Mesendoderm (in vitro differentiated cells): ENCODE data around the gene C1S.

Experiments used
- DNase-seq: peaks from one replicate; pipeline ENCODE4 v3.0.0; 2013
- H2AK5ac ChIP-seq: 2 replicates; pipeline ENCODE4 v1.6.1; 2013; ENCODE audit warnings: low read length, inconsistent platforms
- H2BK120ac ChIP-seq: 2 replicates; pipeline ENCODE4 v1.6.1; 2013; ENCODE audit warnings: low read depth, mild to moderate bottlenecking, low read length, moderate library complexity, mixed read lengths
- H2BK15ac ChIP-seq: replicated peaks from 2 replicates; pipeline ENCODE4 v1.6.1; 2013; ENCODE audit warnings: low read depth, mild to moderate bottlenecking, moderate library complexity
- H2BK5ac ChIP-seq: 2 replicates; pipeline ENCODE4 v1.6.1; 2013; ENCODE audit warnings: low read length, inconsistent platforms
- H3K18ac ChIP-seq: 2 replicates; pipeline ENCODE4 v1.6.1; 2013; ENCODE audit warnings: mild to moderate bottlenecking, low read length, mixed read lengths
- H3K23ac ChIP-seq: one replicate; pipeline ENCODE4 v1.6.1; 2013; ENCODE audit warnings: low read length
- H3K27ac ChIP-seq: 2 replicates; pipeline ENCODE4 v1.5.1; 2013; ENCODE audit warnings: low read depth, mild to moderate bottlenecking, inconsistent platforms, low read length, moderate library complexity
- H3K27me3 ChIP-seq: 2 replicates; pipeline ENCODE4 v1.6.1; 2013; ENCODE audit warnings: low read length, control low read depth, mild to moderate bottlenecking, inconsistent platforms; ENCODE audit not compliant: insufficient read depth, poor library complexity
- H3K36me3 ChIP-seq: 2 replicates; pipeline ENCODE4 v1.6.1; 2013; ENCODE audit warnings: low read length, inconsistent platforms; ENCODE audit not compliant: control insufficient read depth, insufficient read depth
- H3K4ac ChIP-seq: one replicate; pipeline ENCODE4 v1.6.1; 2013; ENCODE audit warnings: low read depth, mild to moderate bottlenecking, low read length, moderate library complexity
- H3K4me1 ChIP-seq: 2 replicates; pipeline ENCODE4 v1.6.1; 2013; ENCODE audit warnings: low read depth, low read length, inconsistent platforms; ENCODE audit not compliant: control insufficient read depth
- H3K4me2 ChIP-seq: 2 replicates; pipeline ENCODE4 v1.6.1; 2013; ENCODE audit warnings: low read length
- H3K4me3 ChIP-seq: 2 replicates; pipeline ENCODE4 v1.5.1; 2013; ENCODE audit warnings: mild to moderate bottlenecking, low read length
- H3K56ac ChIP-seq: one replicate; pipeline ENCODE4 v1.6.1; 2013; ENCODE audit warnings: low read length
- H3K79me1 ChIP-seq: 2 replicates; pipeline ENCODE4 v1.6.1; 2013; ENCODE audit warnings: low read length, inconsistent platforms
- H3K79me2 ChIP-seq: 2 replicates; pipeline ENCODE4 v1.6.1; 2013; ENCODE audit warnings: mild to moderate bottlenecking, low read length; ENCODE audit not compliant: control insufficient read depth, insufficient read depth
- H3K9ac ChIP-seq: 2 replicates; pipeline ENCODE4 v1.6.1; 2013; ENCODE audit warnings: low read length, inconsistent platforms
- H4K5ac ChIP-seq: one replicate; pipeline ENCODE4 v1.6.1; 2013; ENCODE audit warnings: low read length
- H4K8ac ChIP-seq: one replicate; pipeline ENCODE4 v1.6.1; 2013; ENCODE audit warnings: low read depth, mild to moderate bottlenecking, control low read depth, low read length, moderate library complexity
- WGBS: extraction: QIAGEN DNeasy Blood & Tissue Kit; methylation state at CpG from one replicate; pipeline ENCODE4 v1.1.7; 2013; ENCODE audit warnings: low lambda C conversion rate, missing lambda C conversion rate; ENCODE audit not compliant: insufficient coverage; ENCODE audit errors: extremely low coverage; 5-methylcytosine and 5-hydroxymethylcytosine counted together

Gene C1S

DNA sequence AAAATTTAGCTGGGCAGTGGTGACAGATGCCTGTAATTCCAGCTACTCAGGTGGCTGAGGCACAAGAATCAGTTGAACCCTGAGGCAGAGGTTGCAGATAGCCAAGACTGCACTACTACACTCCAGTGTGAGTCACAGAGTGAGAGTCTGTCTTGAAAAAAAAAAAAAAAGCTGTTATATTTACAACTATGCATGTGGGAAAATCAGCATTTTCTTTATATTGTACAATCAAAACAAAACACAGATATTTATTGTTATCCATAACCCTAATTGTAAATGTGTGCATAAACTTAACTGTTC, 19.3 kb downstream of the C1S start:
- Histone ChIP-seq H3K4me3 (no peak overlapping the region), H3K56ac (no peak overlapping the region), H3K79me2 (no peaks in the 10 kb centered on the region), H3K4me1 (no peaks in the 10 kb centered on the region), H2BK120ac (no peak overlapping the region), H3K18ac (no peak overlapping the region), H2BK15ac (no peak overlapping the region), H3K79me1 (no peaks in the 10 kb centered on the region), H3K23ac (no peak overlapping the region), H3K4me2 (no peak overlapping the region), H2BK5ac (no peak overlapping the region), H4K8ac (no peak overlapping the region), H4K5ac (no peak overlapping the region), H3K4ac (no peak overlapping the region), H3K36me3 (no peaks in the 10 kb centered on the region), H3K9ac (no peak overlapping the region), H2AK5ac (no peak overlapping the region), H3K27ac (no peak overlapping the region), H3K27me3 (no peaks in the 10 kb centered on the region)
- no peak for DNase-seq

DNA sequence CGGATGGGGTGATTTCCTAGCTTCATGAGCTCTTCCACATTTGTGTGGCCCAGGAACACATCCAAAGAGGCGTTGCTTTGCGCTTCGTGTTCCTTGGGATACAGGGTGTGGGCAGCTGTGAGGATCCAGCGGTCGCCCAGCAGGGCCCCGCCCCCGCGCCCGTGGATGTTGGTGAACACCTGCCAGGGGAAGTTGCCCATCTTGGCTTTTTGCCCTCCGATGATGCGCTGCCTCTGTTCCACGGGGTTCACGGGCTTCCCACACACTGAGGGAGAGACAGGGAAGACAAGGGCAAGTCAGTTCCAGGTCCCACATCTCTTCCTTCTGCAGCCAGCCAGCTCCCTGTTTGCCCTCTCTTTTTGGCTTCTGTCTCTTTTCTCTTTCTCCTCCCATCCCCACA, 20.5 kb downstream of the C1S start:
- Histone ChIP-seq H3K23ac (no peak overlapping the region), H3K79me2 (no peaks in the 10 kb centered on the region), H2BK5ac (no peak overlapping the region), H4K8ac (no peak overlapping the region), H3K4ac (no peak overlapping the region), H3K27ac (no peak overlapping the region), H3K4me3 (no peak overlapping the region), H3K9ac (no peak overlapping the region), H3K4me1 (no peaks in the 10 kb centered on the region), H3K36me3 (no peaks in the 10 kb centered on the region), H2BK120ac (no peak overlapping the region), H2AK5ac (no peak overlapping the region), H3K56ac (no peak overlapping the region), H3K18ac (no peak overlapping the region), H4K5ac (no peak overlapping the region), H3K4me2 (no peak overlapping the region), H3K79me1 (no peaks in the 10 kb centered on the region), H3K27me3 (no peaks in the 10 kb centered on the region), H2BK15ac (no peak overlapping the region)
- no peak for DNase-seq
- no CpG with 5 or more reads among the region's 14 CpGs for WGBS

DNA sequence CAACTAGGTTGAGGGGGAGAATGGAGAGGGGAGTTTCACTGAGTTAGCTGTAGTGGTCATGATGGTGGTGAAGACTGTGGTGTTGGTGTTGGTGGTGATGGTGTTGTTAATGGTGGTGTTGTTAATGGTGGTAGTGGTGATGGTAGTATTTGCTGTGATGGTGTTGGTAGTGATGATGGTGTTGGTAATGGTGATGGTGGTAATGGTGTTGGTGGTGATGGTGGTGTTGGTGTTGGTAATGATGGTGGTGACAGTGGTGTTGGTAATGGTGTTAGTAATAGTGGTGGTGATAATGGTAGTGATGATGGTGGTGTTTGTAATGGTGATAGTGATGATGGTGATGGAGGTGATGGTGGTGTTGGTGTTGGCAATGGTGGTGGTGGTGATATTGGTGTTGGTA, 22.6 kb downstream of the C1S start:
- DNase-seq = no peak
- Histone ChIP-seq H3K79me2 (no peaks in the 10 kb centered on the region), H2BK5ac (no peak overlapping the region), H3K9ac (no peak overlapping the region), H2BK15ac (no peak overlapping the region), H3K18ac (no peak overlapping the region), H3K4me2 (no peak overlapping the region), H4K5ac (no peak overlapping the region), H3K56ac (no peak overlapping the region), H3K27me3 (no peaks in the 10 kb centered on the region), H3K27ac (no peak overlapping the region), H3K36me3 (no peaks in the 10 kb centered on the region), H3K79me1 (no peaks in the 10 kb centered on the region), H2AK5ac (no peak overlapping the region), H3K4me1 (no peaks in the 10 kb centered on the region), H3K4me3 (no peak overlapping the region), H2BK120ac (no peak overlapping the region), H4K8ac (no peak overlapping the region), H3K4ac (no peak overlapping the region), H3K23ac (no peak overlapping the region)

DNA sequence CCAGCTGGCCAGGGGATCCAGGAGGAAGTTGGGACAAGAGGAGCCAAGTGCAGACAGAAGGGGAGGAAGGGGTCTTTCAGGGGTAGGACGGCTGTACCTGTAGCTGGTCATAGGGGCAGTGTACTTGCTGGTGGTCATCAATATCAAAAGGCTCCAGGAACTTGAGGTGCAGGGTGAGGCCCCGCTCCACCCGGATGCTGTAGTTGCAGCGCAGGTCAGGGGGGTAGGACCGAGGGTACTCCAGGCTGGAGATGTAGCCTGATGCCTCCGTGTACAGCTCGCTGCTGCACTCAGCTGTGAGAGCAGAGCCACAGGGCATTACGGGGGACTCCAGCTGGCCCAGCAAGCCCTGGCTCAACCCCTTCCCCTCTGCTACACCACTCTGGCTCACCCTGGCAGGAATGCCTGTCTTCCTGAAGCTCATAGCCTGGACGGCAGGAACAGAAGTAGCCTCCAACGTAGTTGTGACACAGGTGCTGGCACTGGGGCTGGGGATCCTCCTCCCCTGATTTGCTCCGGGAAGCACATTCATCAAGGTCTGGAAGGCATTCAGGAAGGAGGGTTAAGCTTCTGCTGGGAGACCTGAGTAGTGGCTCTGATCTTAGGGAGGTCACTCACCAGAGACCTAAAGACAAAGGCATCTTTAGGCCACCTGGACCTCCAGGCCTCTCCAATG, 28.8 kb downstream of the C1S start:
- H4K8ac ChIP-seq = no peak overlapping the region
- no peak overlapping the region for H3K4me2 ChIP-seq
- no peaks in the 10 kb centered on the region for H3K4me1 ChIP-seq
- H2BK5ac ChIP-seq = no peak overlapping the region
- H3K4me3 ChIP-seq = no peak overlapping the region
- H3K27ac ChIP-seq = no peak overlapping the region
- H3K79me1 ChIP-seq = no peaks in the 10 kb centered on the region
- no peak for DNase-seq
- no peaks in the 10 kb centered on the region for H3K27me3 ChIP-seq
- WGBS = no CpG with 5 or more reads among the region's 11 CpGs
- no peak overlapping the region for H3K4ac ChIP-seq
- no peaks in the 10 kb centered on the region for H3K36me3 ChIP-seq
- H3K18ac ChIP-seq = no peak overlapping the region
- no peak overlapping the region for H4K5ac ChIP-seq
- H3K56ac ChIP-seq = no peak overlapping the region
- no peak overlapping the region for H2AK5ac ChIP-seq
- no peak overlapping the region for H3K23ac ChIP-seq
- no peak overlapping the region for H3K9ac ChIP-seq
- no peaks in the 10 kb centered on the region for H3K79me2 ChIP-seq
- H2BK15ac ChIP-seq = no peak overlapping the region
- H2BK120ac ChIP-seq = no peak overlapping the region

DNA sequence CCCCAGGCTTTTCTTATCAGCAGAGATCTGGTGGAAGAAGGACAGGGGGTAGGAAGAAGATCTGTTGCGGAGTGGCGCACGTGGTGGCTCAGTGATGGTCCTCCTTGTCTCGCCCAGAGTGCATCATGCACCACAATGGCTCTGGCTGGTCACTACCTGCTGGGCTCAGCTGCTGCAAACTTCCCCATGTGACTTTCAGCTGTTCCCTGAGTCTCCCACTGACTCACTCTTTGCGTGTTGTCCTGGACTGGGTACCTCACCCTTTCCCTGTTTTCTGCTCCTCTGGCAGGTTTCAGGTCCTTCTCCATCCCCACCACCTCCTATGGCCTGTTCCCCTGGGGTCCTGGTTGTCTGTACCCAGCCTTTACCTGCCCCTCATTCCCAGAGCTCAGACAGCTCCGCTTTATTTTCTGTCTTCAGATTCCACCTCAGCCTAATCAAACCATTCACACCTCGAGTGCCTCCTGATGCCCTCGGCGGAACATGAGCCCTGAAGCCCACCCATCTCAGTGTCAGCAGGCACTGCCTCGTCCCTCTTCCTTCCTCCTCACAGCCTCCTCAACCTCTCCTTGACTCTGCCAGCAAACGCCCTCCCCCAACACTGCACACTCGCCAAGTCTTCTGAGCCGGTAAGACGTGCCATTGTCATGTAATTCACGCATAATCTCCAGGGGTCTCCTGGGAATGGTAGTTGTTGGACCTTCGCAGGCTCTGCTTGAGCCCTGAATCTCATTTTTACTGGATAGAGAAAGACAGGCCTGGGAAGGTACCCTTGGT, 29.9 kb downstream of the C1S start:
- no CpG with 5 or more reads among the region's 16 CpGs for WGBS
- Histone ChIP-seq H3K56ac (no peak overlapping the region), H3K79me1 (no peaks in the 10 kb centered on the region), H3K18ac (no peak overlapping the region), H3K36me3 (no peaks in the 10 kb centered on the region), H4K8ac (no peak overlapping the region), H3K9ac (no peak overlapping the region), H2BK120ac (no peak overlapping the region), H2BK5ac (no peak overlapping the region), H3K23ac (no peak overlapping the region), H3K4me2 (no peak overlapping the region), H2BK15ac (no peak overlapping the region), H3K4me3 (no peak overlapping the region), H3K27ac (no peak overlapping the region), H2AK5ac (no peak overlapping the region), H3K27me3 (no peaks in the 10 kb centered on the region), H3K4me1 (no peaks in the 10 kb centered on the region), H3K79me2 (no peaks in the 10 kb centered on the region), H3K4ac (no peak overlapping the region), H4K5ac (no peak overlapping the region)
- peak; percentile 49 for DNase-seq

DNA sequence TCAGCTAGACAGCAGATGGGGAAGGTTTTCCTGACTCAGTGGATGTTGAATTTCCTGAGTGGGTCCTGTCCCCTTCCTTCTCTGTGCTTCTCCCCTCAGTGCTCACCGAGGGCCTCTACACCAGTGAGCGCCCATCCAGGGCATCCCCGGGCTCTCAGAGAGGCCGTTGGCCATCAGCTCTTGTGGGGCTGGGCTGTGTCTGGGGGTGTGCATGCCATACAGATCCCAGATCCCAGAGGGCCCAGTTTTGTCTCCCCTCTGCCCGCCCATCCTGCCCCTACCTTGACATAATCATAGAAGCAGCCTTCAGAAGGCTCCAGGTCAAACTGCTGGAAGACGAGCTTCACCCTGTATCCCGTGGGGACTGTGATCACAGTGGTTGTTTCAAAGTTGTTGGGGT, 30.7 kb downstream of the C1S start:
- Histone ChIP-seq H3K4me1 (no peaks in the 10 kb centered on the region), H3K79me2 (no peaks in the 10 kb centered on the region), H2AK5ac (no peak overlapping the region), H2BK5ac (no peak overlapping the region), H4K8ac (no peak overlapping the region), H3K27me3 (no peaks in the 10 kb centered on the region), H2BK120ac (no peak overlapping the region), H3K79me1 (no peaks in the 10 kb centered on the region), H3K4ac (no peak overlapping the region), H3K9ac (no peak overlapping the region), H3K56ac (no peak overlapping the region), H4K5ac (no peak overlapping the region), H3K4me3 (no peak overlapping the region), H3K18ac (no peak overlapping the region), H2BK15ac (no peak overlapping the region), H3K36me3 (no peaks in the 10 kb centered on the region), H3K4me2 (no peak overlapping the region), H3K27ac (no peak overlapping the region), H3K23ac (no peak overlapping the region)
- DNase-seq = no peak
- WGBS = no CpG with 5 or more reads among the region's 7 CpGs
